Hematopoietic multipotent progenitor cell treated with erythropoietin and hydrocortisone succinate and interleukin-3 and kit ligand, for 17 days (in vitro differentiated cells): ENCODE results near the gene NOTUM.

Source experiments
- DNase-seq: peaks from one replicate; pipeline ENCODE4 v3.0.0-alpha.2; 2015; ENCODE audit warnings: low spot score

Gene NOTUM

DNA sequence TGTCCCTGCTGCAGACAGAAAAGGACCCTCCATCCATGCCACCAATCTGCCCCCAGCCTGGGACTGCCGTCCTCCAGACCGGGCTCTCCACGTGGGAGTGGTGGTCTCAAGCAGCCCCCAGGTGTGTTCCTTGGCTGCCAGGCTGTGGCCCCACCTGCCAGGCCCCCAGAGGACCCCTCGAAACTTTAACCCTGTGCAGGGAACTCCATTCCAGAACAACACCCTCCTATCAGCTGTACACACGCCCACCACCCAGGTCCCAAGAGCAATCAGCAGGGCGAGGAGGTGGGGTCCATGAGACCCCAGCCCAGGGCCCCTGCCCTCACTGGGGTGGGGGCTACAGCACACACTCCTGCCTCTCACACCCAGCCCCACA, 25.3 kb downstream of the NOTUM start:
- DNase-seq: no peak

DNA sequence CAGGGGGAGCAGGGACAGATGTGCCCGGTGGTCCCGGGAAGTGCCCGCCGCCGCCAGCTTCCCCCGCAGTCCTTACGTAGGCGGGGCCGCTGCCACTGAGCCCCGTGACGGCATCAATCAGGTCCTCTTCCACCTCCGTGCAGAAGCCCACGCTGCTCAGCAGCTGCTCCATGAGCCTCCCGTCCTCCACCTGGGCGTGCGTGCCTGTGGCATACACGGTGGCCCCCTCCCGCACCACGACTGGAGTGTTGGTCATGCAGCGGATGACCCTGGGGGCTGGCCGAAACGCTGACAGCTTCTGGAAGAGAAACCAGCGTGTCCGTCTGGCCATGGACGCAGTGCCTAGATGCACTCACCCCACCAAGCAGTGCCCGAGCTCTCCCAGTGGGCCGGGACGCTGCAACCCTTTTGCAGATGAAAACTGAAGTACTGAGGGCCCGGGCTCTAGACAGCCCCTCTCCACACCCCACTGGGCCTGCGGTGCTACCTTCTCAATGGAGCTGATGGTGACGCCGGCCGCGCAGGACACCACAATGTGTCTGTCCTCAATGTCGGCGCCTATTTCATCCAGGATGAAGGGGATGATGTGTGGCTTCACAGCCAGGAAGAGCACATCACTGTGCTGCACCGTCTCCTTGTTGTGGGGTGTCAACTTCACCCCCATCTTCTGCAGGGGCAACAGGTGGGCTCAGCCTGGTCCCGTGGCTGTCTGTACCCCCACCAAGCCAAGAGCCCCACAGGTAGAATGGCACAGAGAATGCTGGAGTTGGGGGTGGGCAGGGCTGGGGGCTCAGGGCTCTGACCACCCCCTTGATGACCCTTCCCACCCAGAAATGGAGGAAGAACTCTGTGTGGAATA, 25.9 kb downstream of the NOTUM start:
- DNase-seq: no peak

DNA sequence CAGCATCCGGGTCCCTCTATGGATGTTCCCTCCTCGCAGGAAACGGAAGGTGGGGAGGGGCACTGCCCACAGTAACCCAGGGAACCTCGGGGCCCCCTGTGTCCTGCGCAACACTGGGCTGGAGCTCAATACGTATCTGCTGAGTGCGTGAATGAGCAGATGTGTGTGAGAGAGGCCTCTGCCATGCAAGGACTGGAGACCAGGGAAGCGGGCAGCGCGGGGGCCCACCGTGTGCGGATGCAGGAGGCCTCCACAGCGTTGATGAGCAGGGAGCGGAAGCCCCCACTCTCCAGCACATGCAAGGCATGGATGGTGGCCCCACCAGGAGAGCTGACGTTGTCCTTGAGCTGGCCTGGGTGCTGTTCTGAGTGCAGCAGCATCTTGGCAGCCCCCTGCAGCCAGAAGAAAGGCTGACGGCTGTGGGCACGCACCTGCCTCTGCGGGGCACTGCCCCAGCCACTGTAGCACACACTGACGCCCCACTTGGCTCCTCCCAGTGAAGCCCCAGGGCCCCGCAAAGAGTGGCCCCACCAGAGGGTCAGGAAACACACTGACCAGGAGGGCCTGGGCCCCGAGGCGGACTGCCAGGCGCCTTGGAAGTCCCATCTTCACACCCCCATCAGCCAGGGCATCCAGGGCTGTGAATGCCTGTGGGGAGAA, 26.8 kb downstream of the NOTUM start:
- no peak for DNase-seq

DNA sequence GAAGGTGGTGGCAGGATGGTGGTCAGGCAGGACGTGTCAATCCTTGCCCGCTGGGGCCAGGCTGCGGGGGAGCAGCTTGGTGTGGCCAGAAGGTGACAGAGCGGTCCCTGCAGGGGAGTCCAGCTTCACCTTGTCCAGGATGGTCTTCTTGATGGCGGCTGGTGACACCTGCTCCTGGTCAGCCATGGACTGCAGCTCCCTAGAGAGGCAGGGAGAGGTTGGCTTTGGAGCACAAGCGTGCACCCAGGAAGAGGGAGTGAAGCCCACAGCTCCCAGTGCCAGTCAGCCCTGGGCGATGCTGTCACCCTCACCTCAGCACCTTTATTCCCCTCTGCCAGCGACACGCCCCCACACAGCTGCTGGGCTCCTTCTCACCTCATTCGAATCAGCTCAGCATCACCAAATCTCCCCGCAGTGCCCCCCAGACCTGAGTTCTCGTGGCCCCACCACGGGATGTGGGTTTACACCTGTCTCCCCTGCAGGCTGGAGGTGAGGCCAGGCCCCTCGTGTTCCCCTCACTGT, 27.7 kb downstream of the NOTUM start:
- DNase-seq: no peak

DNA sequence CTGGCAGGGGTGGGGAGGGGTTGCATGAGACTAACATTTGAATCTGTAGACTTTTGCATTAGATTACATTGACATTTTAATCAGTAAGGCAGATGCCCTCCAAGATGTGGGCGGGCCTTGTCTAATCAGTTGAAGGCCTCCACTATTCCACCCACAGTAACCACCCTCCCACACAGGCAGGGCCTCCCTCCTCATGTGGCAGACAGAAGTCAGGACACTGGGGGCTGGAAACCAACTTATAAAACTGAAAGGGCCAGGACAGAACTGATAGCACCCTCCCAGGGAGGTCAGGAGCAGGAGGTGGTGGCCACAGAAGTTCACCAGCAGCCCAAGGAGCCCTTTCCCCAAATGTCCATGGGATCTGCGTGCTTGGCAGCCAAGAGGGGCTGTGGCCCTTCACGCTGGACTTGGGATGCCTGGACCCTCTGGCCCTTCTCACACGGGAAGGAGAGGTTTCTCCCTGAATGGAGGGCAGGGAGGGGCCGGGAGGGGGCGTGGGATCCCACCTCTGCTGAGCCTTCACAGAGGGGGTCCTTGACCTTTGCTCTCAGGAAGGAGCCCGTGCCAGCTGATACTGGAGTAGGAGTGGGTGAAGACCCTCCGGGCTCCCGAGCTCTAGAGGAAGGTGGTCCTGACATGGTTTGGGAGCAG, 28.5 kb downstream of the NOTUM start:
- peak; percentile 65 for DNase-seq

DNA sequence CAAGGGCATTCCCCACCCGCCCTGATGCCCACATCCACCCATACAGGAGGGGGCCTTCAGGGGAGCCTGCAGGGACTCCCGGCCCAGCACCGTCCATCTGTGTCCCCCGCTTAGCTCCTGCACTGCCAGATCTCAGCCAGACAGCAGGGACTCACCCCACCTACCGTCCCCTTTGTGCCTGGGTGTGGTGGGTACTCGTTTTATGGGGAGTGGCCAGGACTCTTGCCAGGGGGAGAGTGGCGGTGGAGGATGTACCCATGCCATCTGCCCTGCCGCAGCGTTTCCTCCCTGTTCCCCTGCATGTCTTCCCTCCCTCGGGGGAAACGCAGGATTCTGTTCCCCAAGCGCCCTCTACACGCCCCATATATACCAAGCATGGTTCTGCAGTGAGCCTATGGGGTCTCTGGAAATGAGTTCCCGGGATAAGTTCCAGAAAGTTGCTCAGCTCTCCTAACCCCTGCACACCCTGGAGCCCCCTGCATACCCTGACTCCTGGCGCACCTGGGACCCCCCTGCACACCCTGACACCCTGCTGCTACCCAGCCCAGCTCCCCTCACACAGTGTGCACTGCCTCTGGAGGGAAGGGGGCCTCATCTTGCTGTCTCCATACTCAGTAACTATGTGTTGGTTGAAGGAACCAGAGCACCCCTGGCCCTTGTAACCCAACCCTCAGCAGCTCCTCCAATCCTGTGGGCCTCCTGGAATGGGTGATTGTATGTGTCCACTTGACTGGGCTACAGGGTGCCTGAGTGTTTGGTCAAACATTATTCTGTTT, 29.2 kb downstream of the NOTUM start:
- peak; percentile 67 for DNase-seq

DNA sequence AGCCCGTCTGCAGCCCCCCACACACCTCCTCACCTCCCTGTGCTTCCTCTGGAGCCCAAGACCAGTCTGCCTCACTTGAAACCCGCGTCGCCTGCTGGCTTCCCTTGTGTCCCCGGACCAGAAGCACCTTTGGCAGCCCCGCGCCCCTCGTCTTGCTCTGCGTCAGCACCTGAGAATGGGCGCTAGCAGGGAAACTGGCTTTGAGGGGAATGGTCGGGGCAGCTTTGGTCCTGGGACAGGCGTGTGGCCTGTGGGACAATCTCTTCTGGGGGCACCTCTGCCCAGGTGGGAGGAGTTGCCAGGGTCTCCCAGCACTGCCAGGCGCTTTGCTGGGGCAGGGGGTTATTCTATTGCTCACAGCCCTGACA, 29.8 kb downstream of the NOTUM start:
- no peak for DNase-seq

DNA sequence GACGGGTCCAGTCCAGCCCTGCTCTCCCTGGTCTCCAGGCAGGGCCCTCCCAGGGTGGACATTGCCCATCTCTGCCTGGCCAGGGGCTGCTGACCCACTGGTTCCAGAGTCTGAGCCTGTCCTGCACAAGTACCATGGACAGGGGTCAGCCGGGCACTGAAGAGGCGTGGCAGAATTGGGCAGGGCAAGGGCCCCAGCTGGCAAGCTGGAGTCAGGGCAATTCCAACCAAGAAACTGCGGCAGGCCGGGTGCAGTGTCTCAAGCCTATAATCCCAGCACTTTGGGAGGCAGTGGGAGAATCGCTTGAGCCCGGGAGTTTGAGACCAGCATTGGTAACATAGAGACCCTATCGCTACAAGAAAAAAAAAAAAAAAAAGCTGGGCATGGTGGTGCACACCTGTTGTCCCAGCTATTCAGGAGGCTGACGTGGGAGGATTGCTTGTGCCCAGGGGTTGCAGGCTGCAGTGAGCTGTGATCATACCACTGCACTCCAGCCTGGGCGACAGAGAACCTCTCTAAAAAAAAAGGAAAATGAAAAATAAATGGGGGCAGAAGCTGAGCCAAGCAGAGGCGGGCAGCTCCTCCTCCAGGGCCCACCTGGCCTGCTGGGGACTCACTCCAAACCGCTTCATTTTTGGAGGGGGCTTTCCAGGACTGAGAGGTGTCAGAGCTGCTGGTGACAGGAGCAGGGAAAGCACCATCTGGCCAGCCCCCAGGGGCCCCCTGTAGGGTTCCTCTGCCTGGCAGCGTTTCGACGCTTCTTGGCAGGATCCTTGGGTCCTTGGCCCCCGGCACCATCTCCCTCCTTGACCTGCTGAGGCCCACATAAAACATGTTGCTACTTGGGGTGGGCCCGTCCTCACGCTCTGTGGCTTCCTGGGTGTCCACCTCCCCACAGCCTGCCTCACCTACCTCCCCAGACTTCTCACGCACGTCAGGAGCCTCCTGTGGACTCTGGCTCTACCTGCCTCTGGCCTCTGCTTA, 30.6 kb downstream of the NOTUM start:
- DNase-seq: no peak

DNA sequence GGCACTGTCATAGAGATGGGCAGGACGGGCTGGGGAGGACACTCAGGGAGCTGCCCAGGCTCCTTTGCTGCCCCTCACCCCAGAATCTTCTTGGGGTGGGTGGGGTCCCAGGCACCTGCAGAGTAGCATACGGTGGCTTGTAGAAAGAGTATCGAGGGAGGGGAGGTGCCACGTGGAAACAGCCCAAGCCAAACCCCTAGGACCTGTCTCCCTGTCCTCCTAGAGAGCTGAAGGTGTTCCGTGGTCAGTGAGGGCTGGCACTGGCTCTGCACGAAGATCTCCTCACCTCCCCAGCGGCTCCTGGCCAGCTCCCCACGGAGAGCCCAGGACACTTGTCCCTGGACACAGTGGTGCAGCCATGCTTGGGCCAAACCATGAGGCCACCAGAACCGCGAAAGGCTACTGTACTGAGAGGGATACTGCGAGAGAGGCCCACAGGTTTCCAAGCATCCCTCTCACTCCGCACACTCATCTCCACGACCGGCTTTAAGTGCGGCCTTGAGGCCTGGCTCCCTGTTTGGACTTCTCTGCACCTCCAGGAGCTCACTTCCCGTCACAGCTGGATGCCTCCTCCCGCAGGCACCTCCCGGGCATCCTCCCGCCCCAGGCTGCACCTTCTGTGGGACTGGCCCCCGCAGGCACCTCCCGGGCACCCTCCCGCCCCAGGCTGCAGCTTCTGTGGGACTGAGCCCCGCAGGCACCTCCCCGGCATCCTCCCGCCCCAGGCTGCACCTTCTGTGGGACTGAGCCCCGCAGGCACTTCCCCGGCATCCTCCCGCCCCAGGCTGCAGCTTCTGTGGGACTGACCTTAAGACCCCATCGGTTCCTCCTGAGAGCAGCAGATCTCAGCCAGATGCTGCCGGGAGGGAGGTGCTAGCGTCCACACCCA, 31.5 kb downstream of the NOTUM start:
- no peak for DNase-seq

DNA sequence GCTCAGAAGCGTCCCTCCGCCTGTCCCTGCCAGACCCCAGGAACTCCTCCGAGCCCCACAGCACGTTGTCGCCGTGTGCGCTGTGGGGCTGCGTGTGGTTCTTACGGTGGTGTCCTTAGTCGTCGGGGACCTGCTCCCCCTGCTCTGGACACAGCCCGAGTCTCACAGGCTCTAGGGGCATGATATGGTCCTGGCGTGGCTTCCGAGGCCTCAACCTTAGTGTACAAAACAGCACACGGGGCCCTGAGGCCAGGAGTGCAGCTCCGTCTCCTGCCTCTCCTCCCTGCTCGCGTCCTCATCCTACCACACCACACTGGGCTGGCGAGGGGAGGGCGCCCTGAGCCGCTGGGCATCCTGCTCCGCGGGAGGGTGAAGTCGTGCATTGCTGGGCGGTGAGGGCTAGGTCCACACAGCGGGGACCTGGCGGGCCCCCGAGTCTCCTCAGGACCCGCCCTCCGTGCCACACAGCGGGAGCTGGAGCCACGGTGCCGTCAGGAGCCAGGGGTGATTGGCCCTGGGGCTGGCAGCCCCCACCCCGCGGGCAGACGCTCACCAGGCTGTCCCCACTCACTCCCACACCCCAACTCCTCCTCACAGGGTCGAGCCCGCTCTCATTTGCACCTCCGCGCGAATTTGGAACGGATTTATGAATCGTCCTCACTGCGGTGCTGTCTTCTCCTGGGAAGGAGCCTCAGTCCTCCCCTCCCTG, 32.3 kb downstream of the NOTUM start:
- DNase-seq: peak; percentile 25

DNA sequence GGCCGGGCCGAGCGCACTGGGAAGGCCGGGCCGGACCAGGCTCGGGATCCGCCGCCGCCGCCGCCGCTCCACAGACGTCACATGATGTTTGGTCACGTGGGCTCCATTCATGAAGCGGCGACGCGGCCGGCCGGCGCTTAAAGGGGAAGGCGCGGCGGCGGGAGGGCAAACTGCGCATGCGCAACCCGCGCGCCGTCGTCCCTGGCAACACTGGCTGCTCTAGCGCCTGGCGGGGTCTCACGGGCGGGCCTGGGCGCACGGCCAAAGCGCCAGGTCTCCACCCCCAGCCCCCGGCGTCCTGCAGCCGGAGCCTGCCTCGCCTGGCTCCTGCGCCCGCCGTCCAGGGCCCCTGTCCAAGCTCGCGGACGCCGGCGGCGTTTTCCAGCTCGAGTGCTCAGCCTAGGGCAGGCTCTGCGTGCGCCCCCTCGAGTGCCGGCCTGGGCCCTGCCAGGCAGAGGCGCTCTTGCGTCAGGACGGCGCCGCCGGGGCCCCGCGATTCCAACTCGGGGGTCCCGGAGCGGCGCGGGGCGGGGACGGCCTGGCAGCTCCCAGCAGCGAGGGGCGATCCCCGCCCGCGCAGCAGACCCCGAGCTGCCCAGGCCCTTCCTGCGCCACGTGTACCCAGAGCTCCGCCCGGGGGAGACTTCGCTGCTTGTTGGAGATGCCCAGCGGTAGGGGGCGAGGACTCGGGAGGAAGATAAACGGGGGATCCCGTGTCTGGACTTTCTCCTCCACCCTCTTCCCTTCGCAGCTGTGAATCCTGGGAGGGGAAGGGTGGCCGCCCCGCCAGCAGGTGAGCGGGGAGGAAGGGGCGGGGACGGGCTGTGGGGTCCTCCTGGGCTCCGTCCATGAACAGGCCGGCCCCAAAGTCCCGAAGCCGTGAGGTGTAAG, 33.1 kb downstream of the NOTUM start, which contains the start of gene MAFG:
Gene MAFG, minus strand, starts transcription at position 83 of the 891 bp plus-strand sequence. CDS start 4,550 bp downstream, outside the sequence.
- DNase-seq: peak; percentile 97

DNA sequence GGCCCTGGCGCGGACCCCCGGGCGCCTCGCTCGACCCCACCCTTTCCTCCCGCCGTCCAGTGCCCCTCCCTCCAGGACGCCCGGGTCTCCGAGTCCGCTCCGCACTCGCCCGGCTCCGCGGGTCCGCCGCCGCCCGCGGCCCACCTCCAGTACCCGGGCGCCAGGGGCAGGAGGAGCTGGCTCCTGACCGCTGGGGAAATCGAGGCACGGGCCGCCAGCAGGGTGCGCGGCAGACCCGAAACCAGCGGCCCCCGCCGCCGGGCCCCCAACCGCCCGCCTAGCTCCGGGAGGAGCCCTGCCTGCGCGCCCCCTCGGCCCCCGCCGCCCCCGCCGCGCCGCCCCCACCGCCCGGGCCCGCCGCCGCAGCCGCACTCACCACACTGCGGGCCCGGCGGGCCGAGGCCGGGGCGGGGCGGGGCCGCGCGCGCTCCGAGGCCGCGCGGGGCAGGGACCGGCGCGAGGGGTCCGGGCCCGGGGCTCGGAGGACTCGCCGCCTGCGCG, 33.8 kb downstream of the NOTUM start:
- no peak for DNase-seq

DNA sequence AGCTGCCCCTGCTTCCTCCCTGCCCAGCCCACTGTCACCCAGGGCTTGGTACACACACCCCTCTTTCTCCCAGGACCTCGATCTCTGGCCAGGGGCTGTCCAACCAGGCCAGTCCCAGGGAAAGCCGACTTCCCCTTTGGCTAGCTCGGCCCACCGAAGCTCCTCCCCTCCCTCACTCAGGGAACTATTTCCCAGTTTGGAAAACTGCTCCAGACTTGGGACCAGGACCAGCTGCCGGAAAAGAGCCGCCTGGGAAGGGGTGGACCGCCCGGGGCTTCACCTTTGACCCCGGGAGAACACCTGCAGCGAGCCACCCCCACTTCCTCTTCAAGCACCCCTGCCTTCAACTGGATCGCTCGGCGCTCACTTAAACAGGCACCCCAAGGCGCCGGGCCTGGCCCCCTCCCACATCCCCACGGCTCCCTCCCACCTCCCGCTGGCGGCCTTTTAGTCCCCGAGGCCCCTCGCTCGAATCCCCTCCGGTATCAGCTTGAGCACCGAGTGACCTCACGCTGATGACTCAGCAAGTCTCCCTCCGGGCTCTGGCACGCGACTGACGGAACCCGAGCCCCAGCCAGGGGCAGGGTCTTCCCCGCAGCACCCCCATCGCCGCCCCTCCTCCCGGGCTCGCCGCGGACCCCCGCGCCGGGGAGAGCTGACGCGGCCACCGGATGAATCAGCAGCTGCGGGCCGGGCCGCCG, 34.4 kb downstream of the NOTUM start:
- peak; percentile 87 for DNase-seq

DNA sequence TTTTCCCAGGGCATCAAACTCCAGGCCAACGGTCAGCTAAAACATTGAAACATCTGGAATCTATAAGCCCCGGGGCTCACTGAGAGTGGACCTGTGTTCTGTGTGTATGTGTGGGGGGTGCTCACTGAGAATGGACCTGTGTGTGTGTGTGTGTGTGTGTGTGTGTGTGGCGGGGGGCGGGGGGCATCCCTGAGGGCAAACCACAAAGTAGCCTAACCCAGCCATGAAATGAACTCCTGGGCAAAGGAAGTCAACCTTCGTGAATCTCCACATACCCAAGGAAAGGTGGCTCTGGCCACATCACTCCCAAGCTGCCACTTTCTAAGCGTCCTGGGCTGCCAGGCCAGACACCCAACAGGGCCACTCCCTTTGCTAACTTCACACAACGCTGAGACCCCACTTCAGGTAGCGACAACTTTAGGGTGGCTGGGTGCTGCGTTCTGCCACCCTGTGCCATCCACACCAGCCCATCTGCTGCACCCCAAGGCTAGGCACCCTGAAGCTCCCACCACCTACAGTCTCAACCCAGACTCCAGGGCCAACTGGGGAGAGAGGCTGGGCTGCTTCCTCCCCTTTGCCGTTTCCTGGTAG, 35.0 kb downstream of the NOTUM start:
- DNase-seq: no peak

DNA sequence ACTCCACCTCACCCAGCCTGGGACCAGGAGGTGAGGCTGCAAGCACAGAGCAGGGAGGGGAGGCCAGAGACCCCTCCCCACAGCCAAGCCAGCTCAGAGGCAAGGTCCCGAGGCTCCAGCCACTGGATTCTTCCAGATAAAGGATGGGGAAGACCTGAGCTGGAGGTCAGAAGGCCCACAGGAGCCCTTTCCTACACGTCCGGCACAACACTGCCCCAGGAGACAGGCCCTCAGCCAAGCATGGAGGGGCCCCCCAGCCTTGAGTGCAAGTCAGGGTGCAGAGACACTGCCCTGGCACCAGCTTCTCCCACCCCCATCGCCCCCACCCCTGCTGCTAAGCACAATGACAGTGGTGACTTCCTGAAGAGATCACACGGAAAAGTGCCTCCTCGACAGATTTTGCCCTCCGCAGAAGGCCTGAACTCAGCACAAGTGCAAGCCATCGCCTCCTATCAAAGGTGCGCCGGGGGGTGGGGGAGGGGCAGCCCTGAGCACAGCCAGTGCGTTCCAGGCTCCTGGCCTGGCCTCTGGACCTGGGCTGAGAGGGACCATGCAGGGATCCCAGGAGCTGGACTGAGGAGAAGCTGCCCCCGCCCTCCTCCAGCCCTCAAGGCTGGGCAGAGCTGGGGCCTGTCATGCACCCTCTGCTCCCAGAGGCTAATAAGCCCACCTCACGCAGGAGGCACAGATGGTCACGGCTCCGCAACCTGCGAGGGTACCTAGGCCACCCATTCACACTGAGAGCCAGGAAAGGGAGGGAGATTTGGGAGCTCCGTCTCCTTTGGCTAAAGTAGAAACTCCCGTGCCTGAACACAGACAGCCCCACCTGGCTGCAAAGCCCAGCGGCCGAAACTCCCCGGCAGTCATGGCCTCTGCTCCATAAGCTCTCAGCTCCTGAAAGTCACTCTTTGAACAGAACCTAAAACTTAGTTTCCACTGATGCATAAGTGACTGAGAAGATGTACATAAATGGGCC, 36.1 kb downstream of the NOTUM start:
- peak; percentile 59 for DNase-seq
